HepG2 (cell line): Measurements from ENCODE around the gene PRKAG1. TPM values are rescaled to one million over a fixed set of nuclear protein-coding genes. Genes with fewer than 3 reads are reported as not detected.
A peak's percentile ranks its signal among the peaks of the same experiment; 100 is the strongest.

ENCODE experiments used
- ATAC-seq: fragments of 200-7000 bp; cut with Tn5 transposase; 3 replicates; pipeline ENCODE4 v1.9.1; 2020; ENCODE audit warnings: mild to moderate bottlenecking, moderate library complexity
- BruUV-seq: library from RNA; stranded (reverse); fragments of 400-500 nt; replicated peaks from 2 replicates; lab custom pipeline; 2021; lab: Mats Ljungman, UMichigan
- CTCF ChIA-PET: fragments of 300-600 bp; formaldehyde crosslinking; extraction: SDS; loops from one replicate; lab custom pipeline; 2021; ENCODE audit warnings: low total read pairs, inconsistent platforms, low intra/inter-chr PET ratio; lab: Yijun Ruan, JAX
- POLR2A ChIA-PET: fragments of 350-600 bp; sonication (Branson Sonifier 250); formaldehyde crosslinking; loops from one replicate; lab custom pipeline; 2020; ENCODE audit warnings: antibody characterized with exemption, inconsistent platforms; lab: Yijun Ruan, JAX
- DNase-seq: peaks from one replicate; pipeline ENCODE4 v3.0.0-alpha.2; 2015; ENCODE audit warnings: low spot score
- FAIRE-seq: peaks from 3 replicates; lab custom pipeline; 2011; peaks lifted over from hg19 to GRCh38; lab: Jason Lieb, UNC
- H2AFZ ChIP-seq: one replicate; pipeline ENCODE4 v1.6.1; 2011; ENCODE audit warnings: low read length, inconsistent platforms
- H3K27ac ChIP-seq: fragments of 300-600 bp; 3 replicates; pipeline ENCODE4 v1.8.0; 2011; ENCODE audit warnings: mixed run types, mild to moderate bottlenecking, mixed read lengths, low read length, inconsistent platforms; ENCODE audit not compliant: insufficient read depth; ENCODE audit errors: extremely low read length
- H3K27me3 ChIP-seq, 2 experiments: fragments of 200-600 bp in 1 of 2; 2 replicates in 1 of 2; 3 replicates in 1 of 2; pipeline versions ENCODE4 v1.6.0 to v1.8.0; 2011; ENCODE audit warnings: low read length in 2 of 2, mild to moderate bottlenecking in 2 of 2, moderate library complexity in 2 of 2, inconsistent platforms in 1 of 2; ENCODE audit not compliant: insufficient read depth in 2 of 2, control insufficient read depth in 1 of 2
- H3K36me3 ChIP-seq, 2 experiments: fragments of 200-600 bp in 1 of 2; replicated peaks in 1 of 2; 2 replicates in 1 of 2; 3 replicates in 1 of 2; pipeline versions ENCODE4 v1.5.1 to v1.8.0; 2011; ENCODE audit warnings: low read length in 2 of 2, inconsistent platforms in 1 of 2; ENCODE audit not compliant: insufficient read depth in 2 of 2, control insufficient read depth in 1 of 2
- H3K4me1 ChIP-seq: 2 replicates; pipeline ENCODE4 v1.5.1; 2012; ENCODE audit warnings: low read length, inconsistent platforms; ENCODE audit not compliant: insufficient read depth
- H3K4me2 ChIP-seq: 2 replicates; pipeline ENCODE4 v1.6.0; 2011; ENCODE audit warnings: low read depth, low read length, inconsistent platforms
- H3K4me3 ChIP-seq, 3 experiments: fragments of 200-600 bp in 1 of 3; sonication (generic), shearing (Covaris generic) in 1 of 3; replicated peaks in 1 of 3; 2 replicates each; pipeline ENCODE4 v1.5.1; 2011 to 2016; ENCODE audit warnings: low read length in 3 of 3, inconsistent platforms in 2 of 3, low read depth in 2 of 3, mild to moderate bottlenecking in 2 of 3, control low read depth in 1 of 3, mixed read lengths in 1 of 3; ENCODE audit not compliant: insufficient read depth in 1 of 3
- H3K79me2 ChIP-seq: one replicate; pipeline ENCODE4 v1.6.1; 2011; ENCODE audit warnings: low read length, inconsistent platforms; ENCODE audit not compliant: insufficient read depth
- H3K9ac ChIP-seq: 2 replicates; pipeline ENCODE4 v1.6.0; 2011; ENCODE audit warnings: mild to moderate bottlenecking, low read depth, low read length, inconsistent platforms; ENCODE audit not compliant: insufficient read depth
- H3K9me3 ChIP-seq: 2 replicates; pipeline ENCODE4 v1.5.1; 2012; ENCODE audit warnings: mild to moderate bottlenecking, low read length
- H4K20me1 ChIP-seq: 2 replicates; pipeline ENCODE4 v1.6.0; 2011; ENCODE audit warnings: inconsistent platforms, mild to moderate bottlenecking, low read length, moderate library complexity; ENCODE audit not compliant: insufficient read depth
- CEBPG ChIP-seq: IDR thresholded peaks from 2 replicates; pipeline ENCODE4 v1.6.1; 2016
- MED13 ChIP-seq: sonication (generic); formaldehyde crosslinking; IDR thresholded peaks from 2 replicates; pipeline ENCODE4 v1.5.0; 2020; ENCODE audit warnings: missing genetic modification reagents
- NFIB ChIP-seq: sonication (generic); formaldehyde crosslinking; IDR thresholded peaks from 2 replicates; pipeline ENCODE4 v1.9.0; 2021; ENCODE audit warnings: missing genetic modification reagents, mild to moderate bottlenecking, borderline replicate concordance
- PHF8 ChIP-seq: sonication (generic); formaldehyde crosslinking; IDR thresholded peaks from 2 replicates; pipeline ENCODE4 v1.5.0; 2020; ENCODE audit warnings: missing genetic modification reagents
- SAP130 ChIP-seq: IDR thresholded peaks from 2 replicates; pipeline ENCODE4 v1.6.1; 2016; ENCODE audit warnings: low read depth
- SKI ChIP-seq: fragments of 450-650 bp; IDR thresholded peaks from one replicate; pipeline ENCODE4 v1.6.1; 2018; ENCODE audit warnings: mild to moderate bottlenecking; ENCODE audit not compliant: partially characterized antibody
- STAG1 ChIP-seq: sonication (generic); formaldehyde crosslinking; IDR thresholded peaks from 2 replicates; pipeline ENCODE4 v1.4.0; 2020; ENCODE audit warnings: missing genetic modification reagents
- THYN1 ChIP-seq: sonication (generic); formaldehyde crosslinking; IDR thresholded peaks from 2 replicates; pipeline ENCODE4 v1.8.1; 2023; ENCODE audit warnings: low read depth, mild to moderate bottlenecking, moderate library complexity, missing genetic modification reagents, borderline replicate concordance
- ZNF260 ChIP-seq: sonication (generic); formaldehyde crosslinking; IDR thresholded peaks from 2 replicates; pipeline ENCODE4 v1.4.0; 2020; ENCODE audit warnings: missing genetic modification reagents, low read depth, mild to moderate bottlenecking, borderline replicate concordance
- ZNF292 ChIP-seq: sonication (generic); formaldehyde crosslinking; IDR thresholded peaks from 2 replicates; pipeline ENCODE4 v1.8.1; 2022; ENCODE audit warnings: mild to moderate bottlenecking, low read depth, missing genetic modification reagents, borderline replicate concordance
- ZNF333 ChIP-seq: sonication (generic); formaldehyde crosslinking; IDR thresholded peaks from 2 replicates; pipeline ENCODE4 v1.4.0; 2020; ENCODE audit warnings: mild to moderate bottlenecking, missing genetic modification reagents, borderline replicate concordance
- ZNF460 ChIP-seq: sonication (generic); formaldehyde crosslinking; IDR thresholded peaks from 2 replicates; pipeline ENCODE4 v1.5.1; 2020; ENCODE audit warnings: missing genetic modification reagents, mild to moderate bottlenecking, borderline replicate concordance
- ZNF501 ChIP-seq: sonication (generic); formaldehyde crosslinking; IDR thresholded peaks from 2 replicates; pipeline ENCODE4 v1.5.1; 2020; ENCODE audit warnings: mild to moderate bottlenecking, moderate library complexity, missing genetic modification reagents
- ZNF556 ChIP-seq: sonication (generic); formaldehyde crosslinking; IDR thresholded peaks from 2 replicates; pipeline ENCODE4 v1.4.0; 2020; ENCODE audit warnings: mild to moderate bottlenecking, missing genetic modification reagents, borderline replicate concordance
- ZNF879 ChIP-seq: sonication (generic); formaldehyde crosslinking; IDR thresholded peaks from 2 replicates; pipeline ENCODE4 v1.8.1; 2023; ENCODE audit warnings: missing genetic modification reagents
- WGBS: methylation state at CpG from one replicate; pipeline ENCODE4 v1.1.6; 2017; ENCODE audit warnings: low lambda C conversion rate; 5-methylcytosine and 5-hydroxymethylcytosine counted together
- in situ Hi-C: cut with HindIII; loops from 2 replicates; pipeline ENCODE4 v1.10.0; 2017; ENCODE audit warnings: low pct_unique_long_range_greater_than_20kb; ENCODE audit not compliant: extremely low pct_ligation_motif_present
- intact Hi-C: fragments of 100-400 bp; cut with micrococcal nuclease; formaldehyde crosslinking; loops from one replicate; pipeline ENCODE4 v1.10.0; 2022; ENCODE audit not compliant: unreplicated experiment
- polyA plus RNA-seq, 8 experiments: library from polyadenylated mRNA; depleted of rRNA in 3 of 8; stranded (reverse) in 7 of 8; unstranded in 1 of 8; fragments of >200 nt; fragmentation: Illumina TruSeq in 4 of 8; extraction: Trizol in 4 of 8; gene quantifications; 2 replicates each; pipeline versions ENCODE4 v1.2.1 to v1.2.3, GENCODE V29; 2011 to 2016; ENCODE audit warnings: low read depth in 4 of 8, missing spikeins in 1 of 8, mixed read lengths in 1 of 8; ENCODE audit not compliant: insufficient read depth in 1 of 8
- total RNA-seq, 5 experiments: library from RNA; depleted of rRNA; stranded (reverse); fragments of >200 nt; fragmentation: Illumina TruSeq; extraction: Trizol; gene quantifications; 2 replicates each; pipeline ENCODE4 v1.2.3, GENCODE V29; 2016; ENCODE audit warnings: low read depth in 1 of 5
- TF ChIP-seq, protein P1 (sequence below): sonication (generic); formaldehyde crosslinking; conservative IDR thresholded peaks from 2 replicates; pipeline ENCODE4 v1.4.0; 2020; ENCODE audit warnings: missing genetic modification reagents
- TF ChIP-seq, protein P2 (sequence below): sonication (generic); formaldehyde crosslinking; IDR thresholded peaks from 2 replicates; pipeline ENCODE4 v1.4.0; 2020; ENCODE audit warnings: missing genetic modification reagents, mild to moderate bottlenecking, borderline replicate concordance
- TF ChIP-seq, protein P3 (sequence below): sonication (generic); formaldehyde crosslinking; IDR thresholded peaks from 2 replicates; pipeline ENCODE4 v1.4.0; 2020; ENCODE audit warnings: missing genetic modification reagents
- TF ChIP-seq, protein P4 (sequence below): sonication (generic); formaldehyde crosslinking; IDR thresholded peaks from 2 replicates; pipeline ENCODE4 v1.8.0; 2022; ENCODE audit warnings: mild to moderate bottlenecking, missing genetic modification reagents, moderate library complexity

PRKAG1 gene
- total and polyA plus RNA-seq, 2 of the 13 experiments (the other 11 are each of a cell fraction or from before 2014, with no cell fraction given), result 26.1 to 32.8 TPM

DNA sequence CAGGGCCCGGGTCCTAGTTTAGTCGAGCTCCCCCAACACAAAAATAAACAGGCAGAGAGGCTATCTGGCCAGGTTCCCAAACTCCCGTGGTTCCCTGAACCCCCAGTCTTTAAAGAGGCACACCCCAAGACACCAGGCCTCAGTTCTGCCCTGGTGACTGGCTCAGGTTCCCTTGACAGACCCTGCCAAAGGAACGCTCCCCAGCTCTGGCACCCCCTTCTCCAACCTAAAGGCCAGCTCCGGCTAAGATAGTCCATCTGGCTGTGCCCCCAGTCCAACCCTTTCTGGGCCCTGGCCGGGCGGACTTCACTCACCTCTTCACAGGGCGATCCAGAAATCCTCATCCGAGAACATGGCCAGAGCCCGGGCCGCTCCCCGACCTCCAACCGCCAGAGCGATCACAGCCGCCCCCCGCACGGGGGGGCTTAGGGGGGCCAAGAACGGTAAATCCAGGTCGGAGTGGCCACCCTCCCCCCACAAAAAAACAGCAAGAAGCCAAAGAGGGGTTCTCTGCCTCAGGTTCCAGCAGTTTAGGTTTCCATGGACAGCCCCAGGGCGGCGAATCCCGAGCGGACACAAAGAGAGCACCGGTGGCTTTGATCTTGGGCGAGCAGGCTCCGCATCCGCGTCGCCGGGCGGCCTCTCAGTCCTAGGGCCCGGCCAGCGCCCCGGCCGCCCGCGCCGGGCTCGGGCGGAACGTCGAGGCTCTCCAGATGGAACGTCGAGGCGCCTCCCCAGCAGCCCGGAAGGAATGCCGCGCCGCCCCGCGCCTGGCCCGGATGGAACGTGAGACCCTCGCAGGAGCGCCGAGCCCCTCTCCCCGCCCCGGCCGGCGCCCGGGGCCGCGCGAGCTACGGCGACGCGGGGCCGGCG lies 41.0 kb upstream of the PRKAG1 start (continued):
- TF ChIP-seq, protein P1, sequence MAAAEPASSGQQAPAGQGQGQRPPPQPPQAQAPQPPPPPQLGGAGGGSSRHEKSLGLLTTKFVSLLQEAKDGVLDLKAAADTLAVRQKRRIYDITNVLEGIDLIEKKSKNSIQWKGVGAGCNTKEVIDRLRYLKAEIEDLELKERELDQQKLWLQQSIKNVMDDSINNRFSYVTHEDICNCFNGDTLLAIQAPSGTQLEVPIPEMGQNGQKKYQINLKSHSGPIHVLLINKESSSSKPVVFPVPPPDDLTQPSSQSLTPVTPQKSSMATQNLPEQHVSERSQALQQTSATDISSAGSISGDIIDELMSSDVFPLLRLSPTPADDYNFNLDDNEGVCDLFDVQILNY (CRISPR knock-in tag), result no peak
- TF ChIP-seq ZNF501 (CRISPR knock-in tag) (0 out of 2 replicates have a peak, but pooled peaks have one; percentile 28), MED13 (CRISPR knock-in tag) (peak; percentile 72; the same call in 1 of the 2 replicates), SAP130 (CRISPR knock-in tag) (0 out of 2 replicates have a peak, but pooled peaks have one; percentile 8), NFIB (CRISPR knock-in tag) (no peak)
- TF ChIP-seq, protein P2, sequence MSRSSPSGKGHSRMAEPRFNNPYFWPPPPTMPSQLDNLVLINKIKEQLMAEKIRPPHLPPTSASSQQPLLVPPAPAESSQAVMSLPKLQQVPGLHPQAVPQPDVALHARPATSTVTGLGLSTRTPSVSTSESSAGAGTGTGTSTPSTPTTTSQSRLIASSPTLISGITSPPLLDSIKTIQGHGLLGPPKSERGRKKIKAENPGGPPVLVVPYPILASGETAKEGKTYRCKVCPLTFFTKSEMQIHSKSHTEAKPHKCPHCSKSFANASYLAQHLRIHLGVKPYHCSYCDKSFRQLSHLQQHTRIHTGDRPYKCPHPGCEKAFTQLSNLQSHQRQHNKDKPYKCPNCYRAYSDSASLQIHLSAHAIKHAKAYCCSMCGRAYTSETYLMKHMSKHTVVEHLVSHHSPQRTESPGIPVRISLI (CRISPR knock-in tag), result no peak
- TF ChIP-seq, all 625 proteins: peak for 21

DNA sequence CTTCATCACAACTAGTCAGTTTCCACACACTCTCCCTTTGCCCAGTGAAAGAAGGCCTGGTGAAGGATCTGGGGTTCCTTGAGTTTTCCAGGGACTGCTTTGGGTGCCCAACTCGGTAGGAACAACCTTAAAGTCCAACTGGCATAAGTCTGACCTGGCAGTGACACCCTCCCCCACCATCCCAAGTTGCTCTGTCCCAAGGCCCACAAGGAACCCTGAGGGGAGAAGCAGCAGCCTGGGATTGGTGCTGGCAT lies 40.4 kb upstream of the PRKAG1 start:
- in situ Hi-C loops (no loop called here), intact Hi-C loops (no loop called here)
- FAIRE-seq (no peak), ATAC-seq (no peak), DNase-seq (no peak)
- H3K4me2 ChIP-seq, result peak overlapping the region; percentile 98
- peak overlapping the region; percentile 98 for H3K9ac ChIP-seq
- H3K27me3 ChIP-seq, result no peaks in the 10 kb centered on the region; a peak in 1 of 5 replicates
- H3K9me3 ChIP-seq, result no peaks in the 10 kb centered on the region
- CTCF ChIA-PET, result no interaction called here
- no peak overlapping the region for H2AFZ ChIP-seq
- H3K27ac ChIP-seq, result peak overlapping the region; percentile 94
- H4K20me1 ChIP-seq, result peaks cover 54% of the 10 kb centered on the region
- POLR2A ChIA-PET, result interaction anchor here (0.7 to 2.0 kb wide), 3 partner anchors 11 to 206 kb away, joined by 3 to 10 read pairs (median 6); partner anchors contain the start of genes RHEBL1 and TUBA1C
- H3K4me3 ChIP-seq, result peak overlapping the region; percentile 95 to 100 (median 98)
- peaks cover 60% of the 10 kb centered on the region for H3K79me2 ChIP-seq
- no TSS peak for BruUV-seq
- WGBS, result 0% methylated on average over 1 of the region's 1 CpG
- H3K4me1 ChIP-seq, result peaks cover 54% of the 10 kb centered on the region
- H3K36me3 ChIP-seq, result peaks cover 10 to 19% of the 10 kb centered on the region in 2 experiments
- TF ChIP-seq, protein P3, sequence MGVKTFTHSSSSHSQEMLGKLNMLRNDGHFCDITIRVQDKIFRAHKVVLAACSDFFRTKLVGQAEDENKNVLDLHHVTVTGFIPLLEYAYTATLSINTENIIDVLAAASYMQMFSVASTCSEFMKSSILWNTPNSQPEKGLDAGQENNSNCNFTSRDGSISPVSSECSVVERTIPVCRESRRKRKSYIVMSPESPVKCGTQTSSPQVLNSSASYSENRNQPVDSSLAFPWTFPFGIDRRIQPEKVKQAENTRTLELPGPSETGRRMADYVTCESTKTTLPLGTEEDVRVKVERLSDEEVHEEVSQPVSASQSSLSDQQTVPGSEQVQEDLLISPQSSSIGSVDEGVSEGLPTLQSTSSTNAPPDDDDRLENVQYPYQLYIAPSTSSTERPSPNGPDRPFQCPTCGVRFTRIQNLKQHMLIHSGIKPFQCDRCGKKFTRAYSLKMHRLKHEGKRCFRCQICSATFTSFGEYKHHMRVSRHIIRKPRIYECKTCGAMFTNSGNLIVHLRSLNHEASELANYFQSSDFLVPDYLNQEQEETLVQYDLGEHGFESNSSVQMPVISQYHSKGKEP (CRISPR knock-in tag), result no peak
- no peak for TF ChIP-seq ZNF260
- TF ChIP-seq ZNF556 (CRISPR knock-in tag), result no peak
- TF ChIP-seq STAG1 (CRISPR knock-in tag), result no peak
- TF ChIP-seq ZNF333 (CRISPR knock-in tag), result no peak
- TF ChIP-seq SKI, result no peak
- TF ChIP-seq, protein P4, sequence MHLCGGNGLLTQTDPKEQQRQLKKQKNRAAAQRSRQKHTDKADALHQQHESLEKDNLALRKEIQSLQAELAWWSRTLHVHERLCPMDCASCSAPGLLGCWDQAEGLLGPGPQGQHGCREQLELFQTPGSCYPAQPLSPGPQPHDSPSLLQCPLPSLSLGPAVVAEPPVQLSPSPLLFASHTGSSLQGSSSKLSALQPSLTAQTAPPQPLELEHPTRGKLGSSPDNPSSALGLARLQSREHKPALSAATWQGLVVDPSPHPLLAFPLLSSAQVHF, result no peak
- TF ChIP-seq PHF8, result no peak
- no peak for TF ChIP-seq ZNF460
- no peak for TF ChIP-seq ZNF879 (CRISPR knock-in tag)
- no peak for TF ChIP-seq THYN1 (CRISPR knock-in tag)
- no peak for TF ChIP-seq ZNF292
- TF ChIP-seq CEBPG, result no peak
